ENCODE data around the gene DCAF8.

DNA sequence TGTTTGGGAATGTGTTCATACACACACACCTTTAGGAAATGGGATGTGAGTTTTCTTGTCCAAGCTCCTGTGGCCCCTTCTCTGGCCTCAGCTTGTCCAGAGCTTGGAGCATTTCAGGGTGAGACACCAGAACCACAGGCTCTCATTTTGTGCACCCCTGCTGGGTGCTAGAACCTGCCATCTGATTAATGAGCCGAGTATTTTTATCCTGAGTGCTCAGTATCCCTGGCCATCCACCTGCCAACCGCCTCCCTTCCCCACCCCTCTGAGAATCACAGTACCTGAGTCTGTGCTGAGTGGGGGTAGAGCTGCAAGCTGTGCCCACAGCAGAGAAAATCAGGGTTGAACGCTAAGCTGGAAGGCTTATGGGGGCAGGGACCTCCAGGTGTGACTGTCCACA is 70.6 kb downstream of the DCAF8 start:
- TF ChIP-seq, protein P1, sequence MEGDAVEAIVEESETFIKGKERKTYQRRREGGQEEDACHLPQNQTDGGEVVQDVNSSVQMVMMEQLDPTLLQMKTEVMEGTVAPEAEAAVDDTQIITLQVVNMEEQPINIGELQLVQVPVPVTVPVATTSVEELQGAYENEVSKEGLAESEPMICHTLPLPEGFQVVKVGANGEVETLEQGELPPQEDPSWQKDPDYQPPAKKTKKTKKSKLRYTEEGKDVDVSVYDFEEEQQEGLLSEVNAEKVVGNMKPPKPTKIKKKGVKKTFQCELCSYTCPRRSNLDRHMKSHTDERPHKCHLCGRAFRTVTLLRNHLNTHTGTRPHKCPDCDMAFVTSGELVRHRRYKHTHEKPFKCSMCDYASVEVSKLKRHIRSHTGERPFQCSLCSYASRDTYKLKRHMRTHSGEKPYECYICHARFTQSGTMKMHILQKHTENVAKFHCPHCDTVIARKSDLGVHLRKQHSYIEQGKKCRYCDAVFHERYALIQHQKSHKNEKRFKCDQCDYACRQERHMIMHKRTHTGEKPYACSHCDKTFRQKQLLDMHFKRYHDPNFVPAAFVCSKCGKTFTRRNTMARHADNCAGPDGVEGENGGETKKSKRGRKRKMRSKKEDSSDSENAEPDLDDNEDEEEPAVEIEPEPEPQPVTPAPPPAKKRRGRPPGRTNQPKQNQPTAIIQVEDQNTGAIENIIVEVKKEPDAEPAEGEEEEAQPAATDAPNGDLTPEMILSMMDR (IDR thresholded peaks at IDR 0.05; ENCODE audit: low read depth, low read length), result no peak
- TF ChIP-seq, protein P2, sequence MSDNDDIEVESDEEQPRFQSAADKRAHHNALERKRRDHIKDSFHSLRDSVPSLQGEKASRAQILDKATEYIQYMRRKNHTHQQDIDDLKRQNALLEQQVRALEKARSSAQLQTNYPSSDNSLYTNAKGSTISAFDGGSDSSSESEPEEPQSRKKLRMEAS (IDR thresholded peaks at IDR 0.05; ENCODE audit: low read depth, low read length), result no peak

Data from NB4 (cell line).